HepG2 (cell line): ENCODE data around the gene SLC17A5. TPM values are rescaled to one million over a fixed set of nuclear protein-coding genes. Genes with fewer than 3 reads are reported as not detected.
A peak's percentile ranks its signal among the peaks of the same experiment; 100 is the strongest.
"Not testable (repeated sequence)": the region's sequence is repeated elsewhere in the genome, so short reads cannot be mapped to it uniquely, and the experiment has no call there.

ENCODE experiments used
- ATAC-seq: fragments of 200-7000 bp; cut with Tn5 transposase; 3 replicates; pipeline ENCODE4 v1.9.1; 2020; ENCODE audit warnings: mild to moderate bottlenecking, moderate library complexity
- BruUV-seq: library from RNA; stranded (reverse); fragments of 400-500 nt; replicated peaks from 2 replicates; lab custom pipeline; 2021; lab: Mats Ljungman, UMichigan
- CTCF ChIA-PET: fragments of 300-600 bp; formaldehyde crosslinking; extraction: SDS; loops from one replicate; lab custom pipeline; 2021; ENCODE audit warnings: low total read pairs, inconsistent platforms, low intra/inter-chr PET ratio; lab: Yijun Ruan, JAX
- POLR2A ChIA-PET: fragments of 350-600 bp; sonication (Branson Sonifier 250); formaldehyde crosslinking; loops from one replicate; lab custom pipeline; 2020; ENCODE audit warnings: antibody characterized with exemption, inconsistent platforms; lab: Yijun Ruan, JAX
- DNase-seq: peaks from one replicate; pipeline ENCODE4 v3.0.0-alpha.2; 2015; ENCODE audit warnings: low spot score
- FAIRE-seq: peaks from 3 replicates; lab custom pipeline; 2011; peaks lifted over from hg19 to GRCh38; lab: Jason Lieb, UNC
- H2AFZ ChIP-seq: one replicate; pipeline ENCODE4 v1.6.1; 2011; ENCODE audit warnings: low read length, inconsistent platforms
- H3K27ac ChIP-seq: fragments of 300-600 bp; 3 replicates; pipeline ENCODE4 v1.8.0; 2011; ENCODE audit warnings: mixed run types, mild to moderate bottlenecking, mixed read lengths, low read length, inconsistent platforms; ENCODE audit not compliant: insufficient read depth; ENCODE audit errors: extremely low read length
- H3K27me3 ChIP-seq, 2 experiments: fragments of 200-600 bp in 1 of 2; 2 replicates in 1 of 2; 3 replicates in 1 of 2; pipeline versions ENCODE4 v1.6.0 to v1.8.0; 2011; ENCODE audit warnings: low read length in 2 of 2, mild to moderate bottlenecking in 2 of 2, moderate library complexity in 2 of 2, inconsistent platforms in 1 of 2; ENCODE audit not compliant: insufficient read depth in 2 of 2, control insufficient read depth in 1 of 2
- H3K36me3 ChIP-seq, 2 experiments: fragments of 200-600 bp in 1 of 2; replicated peaks in 1 of 2; 2 replicates in 1 of 2; 3 replicates in 1 of 2; pipeline versions ENCODE4 v1.5.1 to v1.8.0; 2011; ENCODE audit warnings: low read length in 2 of 2, inconsistent platforms in 1 of 2; ENCODE audit not compliant: insufficient read depth in 2 of 2, control insufficient read depth in 1 of 2
- H3K4me1 ChIP-seq: 2 replicates; pipeline ENCODE4 v1.5.1; 2012; ENCODE audit warnings: low read length, inconsistent platforms; ENCODE audit not compliant: insufficient read depth
- H3K4me2 ChIP-seq: 2 replicates; pipeline ENCODE4 v1.6.0; 2011; ENCODE audit warnings: low read depth, low read length, inconsistent platforms
- H3K4me3 ChIP-seq, 3 experiments: fragments of 200-600 bp in 1 of 3; sonication (generic), shearing (Covaris generic) in 1 of 3; replicated peaks in 1 of 3; 2 replicates each; pipeline ENCODE4 v1.5.1; 2011 to 2016; ENCODE audit warnings: low read length in 3 of 3, inconsistent platforms in 2 of 3, low read depth in 2 of 3, mild to moderate bottlenecking in 2 of 3, control low read depth in 1 of 3, mixed read lengths in 1 of 3; ENCODE audit not compliant: insufficient read depth in 1 of 3
- H3K79me2 ChIP-seq: one replicate; pipeline ENCODE4 v1.6.1; 2011; ENCODE audit warnings: low read length, inconsistent platforms; ENCODE audit not compliant: insufficient read depth
- H3K9ac ChIP-seq: 2 replicates; pipeline ENCODE4 v1.6.0; 2011; ENCODE audit warnings: mild to moderate bottlenecking, low read depth, low read length, inconsistent platforms; ENCODE audit not compliant: insufficient read depth
- H3K9me3 ChIP-seq: 2 replicates; pipeline ENCODE4 v1.5.1; 2012; ENCODE audit warnings: mild to moderate bottlenecking, low read length
- H4K20me1 ChIP-seq: 2 replicates; pipeline ENCODE4 v1.6.0; 2011; ENCODE audit warnings: inconsistent platforms, mild to moderate bottlenecking, low read length, moderate library complexity; ENCODE audit not compliant: insufficient read depth
- KLF11 ChIP-seq: IDR thresholded peaks from 2 replicates; pipeline ENCODE4 v1.6.1; 2016; ENCODE audit warnings: missing compliant biosample characterization
- MYC ChIP-seq: sonication (generic); formaldehyde crosslinking; IDR thresholded peaks from 2 replicates; pipeline ENCODE4 v1.9.0; 2021; ENCODE audit warnings: missing genetic modification reagents, borderline replicate concordance
- NKX3-1 ChIP-seq: sonication (generic); formaldehyde crosslinking; IDR thresholded peaks from 2 replicates; pipeline ENCODE4 v1.5.0; 2020; ENCODE audit warnings: missing genetic modification reagents
- PCBP2 ChIP-seq: fragments of 200-400 bp; formaldehyde crosslinking; optimal IDR thresholded peaks from 2 replicates; pipeline ENCODE3; 2018; ENCODE audit warnings: low read length, low read depth; ENCODE audit not compliant: poor library complexity, severe bottlenecking
- SIN3A ChIP-seq: IDR thresholded peaks from 2 replicates; pipeline ENCODE4 v1.6.1; 2011; ENCODE audit warnings: low read depth, mild to moderate bottlenecking, control low read depth, low read length, borderline replicate concordance
- TGIF2 ChIP-seq: IDR thresholded peaks from 2 replicates; pipeline ENCODE4 v1.6.1; 2016; ENCODE audit warnings: control low read depth, missing compliant biosample characterization
- ZFYVE20 ChIP-seq: sonication (generic); formaldehyde crosslinking; IDR thresholded peaks from 2 replicates; pipeline ENCODE4 v1.8.0; 2023; ENCODE audit warnings: low read depth, mild to moderate bottlenecking, moderate library complexity, missing genetic modification reagents, borderline replicate concordance
- ZNF121 ChIP-seq: sonication (generic); formaldehyde crosslinking; IDR thresholded peaks from 2 replicates; pipeline ENCODE4 v1.5.0; 2020; ENCODE audit warnings: mild to moderate bottlenecking, missing genetic modification reagents
- ZNF263 ChIP-seq: sonication (generic); formaldehyde crosslinking; IDR thresholded peaks from 2 replicates; pipeline ENCODE4 v1.4.0; 2020; ENCODE audit warnings: missing genetic modification reagents
- ZNF264 ChIP-seq: sonication (generic); formaldehyde crosslinking; IDR thresholded peaks from 2 replicates; pipeline ENCODE4 v1.4.0; 2020; ENCODE audit warnings: missing genetic modification reagents
- ZNF510 ChIP-seq: sonication (generic); formaldehyde crosslinking; IDR thresholded peaks from 2 replicates; pipeline ENCODE4 v1.4.0; 2020; ENCODE audit warnings: low read depth, mild to moderate bottlenecking, missing genetic modification reagents
- ZNF552 ChIP-seq: sonication (generic); formaldehyde crosslinking; IDR thresholded peaks from 2 replicates; pipeline ENCODE4 v1.9.0; 2022; ENCODE audit warnings: missing genetic modification reagents, mild to moderate bottlenecking, borderline replicate concordance
- ZNF878 ChIP-seq: sonication (generic); formaldehyde crosslinking; IDR thresholded peaks from 2 replicates; pipeline ENCODE4 v1.8.1; 2023; ENCODE audit warnings: mild to moderate bottlenecking, missing genetic modification reagents, moderate library complexity
- ZNF883 ChIP-seq: sonication (generic); formaldehyde crosslinking; IDR thresholded peaks from 2 replicates; pipeline ENCODE4 v1.5.1; 2020; ENCODE audit warnings: mild to moderate bottlenecking, missing genetic modification reagents; ENCODE audit errors: not compliant biosample characterization
- WGBS: methylation state at CpG from one replicate; pipeline ENCODE4 v1.1.6; 2017; ENCODE audit warnings: low lambda C conversion rate; 5-methylcytosine and 5-hydroxymethylcytosine counted together
- in situ Hi-C: cut with HindIII; loops from 2 replicates; pipeline ENCODE4 v1.10.0; 2017; ENCODE audit warnings: low pct_unique_long_range_greater_than_20kb; ENCODE audit not compliant: extremely low pct_ligation_motif_present
- intact Hi-C: fragments of 100-400 bp; cut with micrococcal nuclease; formaldehyde crosslinking; loops from one replicate; pipeline ENCODE4 v1.10.0; 2022; ENCODE audit not compliant: unreplicated experiment
- polyA plus RNA-seq, 8 experiments: library from polyadenylated mRNA; depleted of rRNA in 3 of 8; stranded (reverse) in 7 of 8; unstranded in 1 of 8; fragments of >200 nt; fragmentation: Illumina TruSeq in 4 of 8; extraction: Trizol in 4 of 8; gene quantifications; 2 replicates each; pipeline versions ENCODE4 v1.2.1 to v1.2.3, GENCODE V29; 2011 to 2016; ENCODE audit warnings: low read depth in 4 of 8, missing spikeins in 1 of 8, mixed read lengths in 1 of 8; ENCODE audit not compliant: insufficient read depth in 1 of 8
- total RNA-seq, 5 experiments: library from RNA; depleted of rRNA; stranded (reverse); fragments of >200 nt; fragmentation: Illumina TruSeq; extraction: Trizol; gene quantifications; 2 replicates each; pipeline ENCODE4 v1.2.3, GENCODE V29; 2016; ENCODE audit warnings: low read depth in 1 of 5
- TF ChIP-seq, protein P1 (sequence below): sonication (generic); formaldehyde crosslinking; IDR thresholded peaks from 2 replicates; pipeline ENCODE4 v1.4.0; 2020; ENCODE audit warnings: missing genetic modification reagents, borderline replicate concordance
- TF ChIP-seq, protein P2 (sequence below): IDR thresholded peaks from 2 replicates; pipeline ENCODE4 v1.6.1; 2018; ENCODE audit warnings: missing genetic modification reagents

Gene SLC17A5
- total and polyA plus RNA-seq, 2 of the 13 experiments (the other 11 are each of a cell fraction or from before 2014, with no cell fraction given): 18.3 to 20.5 TPM

DNA sequence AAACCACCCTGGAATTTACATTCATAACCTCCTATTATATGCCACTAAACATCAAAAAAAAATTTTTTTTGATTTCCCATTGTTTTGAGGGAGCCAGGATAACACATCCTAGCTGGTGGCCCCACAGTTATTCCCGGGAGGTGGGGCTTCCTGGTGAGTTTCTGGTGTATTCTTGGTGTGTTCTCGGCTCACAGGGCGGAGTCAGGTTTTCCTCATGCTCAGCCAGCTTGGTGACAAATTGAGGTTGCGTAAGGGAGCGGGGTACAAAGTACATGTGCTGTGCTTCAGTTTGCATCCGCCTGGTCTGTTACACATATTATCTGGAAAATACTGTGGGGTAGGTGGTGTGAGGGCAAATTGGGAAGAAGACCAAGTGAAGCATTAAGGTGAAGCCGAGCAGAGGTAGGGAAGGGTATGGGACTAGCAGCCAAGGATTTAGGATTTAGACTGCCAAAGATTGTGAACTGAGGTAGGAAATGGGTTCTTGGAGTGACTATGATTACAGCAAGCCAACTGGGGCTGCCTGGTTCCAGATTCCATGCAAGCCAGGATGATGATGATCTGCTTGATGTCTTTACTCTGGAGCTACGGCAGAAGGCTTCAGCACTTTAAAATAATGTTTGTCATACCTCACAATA is 86.7 kb downstream of the SLC17A5 start (continued):
- TF ChIP-seq, protein P1, sequence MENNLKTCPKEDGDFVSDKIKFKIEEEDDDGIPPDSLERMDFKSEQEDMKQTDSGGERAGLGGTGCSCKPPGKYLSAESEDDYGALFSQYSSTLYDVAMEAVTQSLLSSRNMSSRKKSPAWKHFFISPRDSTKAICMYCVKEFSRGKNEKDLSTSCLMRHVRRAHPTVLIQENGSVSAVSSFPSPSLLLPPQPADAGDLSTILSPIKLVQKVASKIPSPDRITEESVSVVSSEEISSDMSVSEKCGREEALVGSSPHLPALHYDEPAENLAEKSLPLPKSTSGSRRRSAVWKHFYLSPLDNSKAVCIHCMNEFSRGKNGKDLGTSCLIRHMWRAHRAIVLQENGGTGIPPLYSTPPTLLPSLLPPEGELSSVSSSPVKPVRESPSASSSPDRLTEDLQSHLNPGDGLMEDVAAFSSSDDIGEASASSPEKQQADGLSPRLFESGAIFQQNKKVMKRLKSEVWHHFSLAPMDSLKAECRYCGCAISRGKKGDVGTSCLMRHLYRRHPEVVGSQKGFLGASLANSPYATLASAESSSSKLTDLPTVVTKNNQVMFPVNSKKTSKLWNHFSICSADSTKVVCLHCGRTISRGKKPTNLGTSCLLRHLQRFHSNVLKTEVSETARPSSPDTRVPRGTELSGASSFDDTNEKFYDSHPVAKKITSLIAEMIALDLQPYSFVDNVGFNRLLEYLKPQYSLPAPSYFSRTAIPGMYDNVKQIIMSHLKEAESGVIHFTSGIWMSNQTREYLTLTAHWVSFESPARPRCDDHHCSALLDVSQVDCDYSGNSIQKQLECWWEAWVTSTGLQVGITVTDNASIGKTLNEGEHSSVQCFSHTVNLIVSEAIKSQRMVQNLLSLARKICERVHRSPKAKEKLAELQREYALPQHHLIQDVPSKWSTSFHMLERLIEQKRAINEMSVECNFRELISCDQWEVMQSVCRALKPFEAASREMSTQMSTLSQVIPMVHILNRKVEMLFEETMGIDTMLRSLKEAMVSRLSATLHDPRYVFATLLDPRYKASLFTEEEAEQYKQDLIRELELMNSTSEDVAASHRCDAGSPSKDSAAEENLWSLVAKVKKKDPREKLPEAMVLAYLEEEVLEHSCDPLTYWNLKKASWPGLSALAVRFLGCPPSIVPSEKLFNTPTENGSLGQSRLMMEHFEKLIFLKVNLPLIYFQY (CRISPR knock-in tag): no peak
- no peak for TF ChIP-seq ZFYVE20 (CRISPR knock-in tag)
- TF ChIP-seq PCBP2: no peak
- TF ChIP-seq ZNF552 (CRISPR knock-in tag): no peak

DNA sequence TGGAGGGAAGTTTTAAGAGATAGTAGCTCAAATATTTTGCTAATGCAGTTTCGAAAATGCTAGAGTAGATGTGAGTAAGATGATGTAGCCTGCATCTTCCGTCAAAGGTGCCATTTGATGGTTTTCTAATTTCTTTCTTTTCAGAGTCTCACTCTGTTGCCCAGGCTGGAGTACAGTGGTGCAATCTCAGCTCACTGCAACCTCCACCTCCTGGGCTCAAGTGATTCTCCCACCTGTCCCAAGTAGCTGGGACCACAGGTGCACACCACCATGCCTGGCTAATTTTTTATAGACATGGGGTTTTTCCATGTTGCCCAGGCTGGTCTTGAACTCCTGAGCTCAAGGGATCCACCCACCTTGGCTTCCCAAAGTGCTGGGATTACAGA is 87.3 kb downstream of the SLC17A5 start:
- FAIRE-seq, H3K36me3 ChIP-seq, H3K27me3 ChIP-seq, H2AFZ ChIP-seq, BruUV-seq, H3K9me3 ChIP-seq, DNase-seq, in situ Hi-C loops, CTCF ChIA-PET, H3K79me2 ChIP-seq, H4K20me1 ChIP-seq: not testable (repeated sequence)
- peak overlapping the region; percentile 73 for H3K9ac ChIP-seq
- peak overlapping the region; percentile 83 for H3K4me2 ChIP-seq
- peaks cover 56% of the 10 kb centered on the region for H3K4me1 ChIP-seq
- intact Hi-C loops: loop anchor here (5.0 kb wide), 2 partner anchors 44 to 46 kb away; partner anchors contain the start of gene EEF1A1
- TF ChIP-seq ZNF264 (0 out of 2 replicates have a peak, but pooled peaks have one; percentile 4), TGIF2 (CRISPR knock-in tag) (peak; percentile 5; the same call in 1 of the 2 replicates), MYC (CRISPR knock-in tag) (0 out of 2 replicates have a peak, but pooled peaks have one; percentile 3), ZNF878 (0 out of 2 replicates have a peak, but pooled peaks have one; percentile 11), ZNF883 (CRISPR knock-in tag) (peak; percentile 10), SIN3A (peak; percentile 1; the same call in 1 of the 2 replicates), ZNF263 (0 out of 2 replicates have a peak, but pooled peaks have one; percentile 9), NKX3-1 (CRISPR knock-in tag) (0 out of 2 replicates have a peak, but pooled peaks have one; percentile 58), ZNF510 (CRISPR knock-in tag) (peak; percentile 5; the same call in 1 of the 2 replicates), KLF11 (CRISPR knock-in tag) (0 out of 2 replicates have a peak, but pooled peaks have one; percentile 1), ZNF121 (CRISPR knock-in tag) (peak; percentile 90)
- TF ChIP-seq, protein P2, sequence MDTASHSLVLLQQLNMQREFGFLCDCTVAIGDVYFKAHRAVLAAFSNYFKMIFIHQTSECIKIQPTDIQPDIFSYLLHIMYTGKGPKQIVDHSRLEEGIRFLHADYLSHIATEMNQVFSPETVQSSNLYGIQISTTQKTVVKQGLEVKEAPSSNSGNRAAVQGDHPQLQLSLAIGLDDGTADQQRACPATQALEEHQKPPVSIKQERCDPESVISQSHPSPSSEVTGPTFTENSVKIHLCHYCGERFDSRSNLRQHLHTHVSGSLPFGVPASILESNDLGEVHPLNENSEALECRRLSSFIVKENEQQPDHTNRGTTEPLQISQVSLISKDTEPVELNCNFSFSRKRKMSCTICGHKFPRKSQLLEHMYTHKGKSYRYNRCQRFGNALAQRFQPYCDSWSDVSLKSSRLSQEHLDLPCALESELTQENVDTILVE: peak; percentile 8; the same call in 1 of the 2 replicates
- peak overlapping the region; percentile 90 for H3K27ac ChIP-seq
- peak overlapping the region; percentile 3 to 59 (median 32); a peak in 3 of 6 replicates for H3K4me3 ChIP-seq
- WGBS: 21% methylated on average over 2 of the region's 2 CpGs
- ATAC-seq: peak; percentile 47
- POLR2A ChIA-PET: interaction anchor here (0.6 to 6.0 kb wide), 16 partner anchors 8 to 105 kb away, joined by 3 to 130 read pairs (median 7); partner anchors contain the start of genes EEF1A1, MTO1 and SLC17A5
